WI38 (cell line): ENCODE data around the gene TRIM69.

Experiments
- H3K4me3 ChIP-seq: 2 replicates; pipeline ENCODE4 v1.5.1; 2011; ENCODE audit warnings: low read depth, mild to moderate bottlenecking, control low read depth, low read length
- TF ChIP-seq, protein P1 (sequence below): IDR thresholded peaks from 2 replicates; pipeline ENCODE4 v1.5.1; 2012; ENCODE audit warnings: low read depth, mild to moderate bottlenecking, control low read depth, low read length

The TRIM69 gene

GRCh38 chr15:44712346-44713005 lies 23.9 kb upstream of the TRIM69 start:
- TF ChIP-seq, protein P1, sequence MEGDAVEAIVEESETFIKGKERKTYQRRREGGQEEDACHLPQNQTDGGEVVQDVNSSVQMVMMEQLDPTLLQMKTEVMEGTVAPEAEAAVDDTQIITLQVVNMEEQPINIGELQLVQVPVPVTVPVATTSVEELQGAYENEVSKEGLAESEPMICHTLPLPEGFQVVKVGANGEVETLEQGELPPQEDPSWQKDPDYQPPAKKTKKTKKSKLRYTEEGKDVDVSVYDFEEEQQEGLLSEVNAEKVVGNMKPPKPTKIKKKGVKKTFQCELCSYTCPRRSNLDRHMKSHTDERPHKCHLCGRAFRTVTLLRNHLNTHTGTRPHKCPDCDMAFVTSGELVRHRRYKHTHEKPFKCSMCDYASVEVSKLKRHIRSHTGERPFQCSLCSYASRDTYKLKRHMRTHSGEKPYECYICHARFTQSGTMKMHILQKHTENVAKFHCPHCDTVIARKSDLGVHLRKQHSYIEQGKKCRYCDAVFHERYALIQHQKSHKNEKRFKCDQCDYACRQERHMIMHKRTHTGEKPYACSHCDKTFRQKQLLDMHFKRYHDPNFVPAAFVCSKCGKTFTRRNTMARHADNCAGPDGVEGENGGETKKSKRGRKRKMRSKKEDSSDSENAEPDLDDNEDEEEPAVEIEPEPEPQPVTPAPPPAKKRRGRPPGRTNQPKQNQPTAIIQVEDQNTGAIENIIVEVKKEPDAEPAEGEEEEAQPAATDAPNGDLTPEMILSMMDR: no peak
- H3K4me3 ChIP-seq: peak overlapping the region; percentile 97

DNA sequence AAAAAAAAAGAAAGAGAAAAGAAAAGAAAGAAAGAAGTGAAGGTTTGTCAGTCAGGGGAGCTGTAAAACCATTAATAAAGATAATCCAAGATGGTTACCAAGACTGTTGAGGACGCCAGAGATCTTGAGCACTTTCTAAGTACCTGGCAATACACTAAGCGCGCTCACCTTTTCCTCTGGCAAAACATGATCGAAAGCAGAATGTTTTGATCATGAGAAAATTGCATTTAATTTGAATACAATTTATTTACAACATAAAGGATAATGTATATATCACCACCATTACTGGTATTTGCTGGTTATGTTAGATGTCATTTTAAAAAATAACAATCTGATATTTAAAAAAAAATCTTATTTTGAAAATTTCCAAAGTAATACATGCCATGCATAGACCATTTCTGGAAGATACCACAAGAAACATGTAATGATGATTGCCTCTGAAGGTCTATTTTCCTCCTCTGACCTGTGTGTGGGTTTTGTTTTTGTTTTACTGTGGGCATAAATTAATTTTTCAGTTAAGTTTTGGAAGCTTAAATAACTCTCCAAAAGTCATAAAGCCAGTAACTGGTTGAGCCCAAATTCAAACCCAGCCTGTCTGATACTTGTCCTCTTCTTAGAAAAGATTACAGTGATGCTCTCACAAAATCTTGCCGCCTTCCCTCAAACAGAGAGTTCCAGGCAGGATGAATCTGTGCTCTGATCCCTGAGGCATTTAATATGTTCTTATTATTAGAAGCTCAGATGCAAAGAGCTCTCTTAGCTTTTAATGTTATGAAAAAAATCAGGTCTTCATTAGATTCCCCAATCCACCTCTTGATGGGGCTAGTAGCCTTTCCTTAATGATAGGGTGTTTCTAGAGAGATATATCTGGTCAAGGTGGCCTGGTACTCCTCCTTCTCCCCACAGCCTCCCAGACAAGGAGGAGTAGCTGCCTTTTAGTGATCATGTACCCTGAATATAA lies 23.0 kb upstream of the TRIM69 start:
- TF ChIP-seq, protein P1: no peak
- peak overlapping the region; percentile 97 for H3K4me3 ChIP-seq

- TF ChIP-seq, protein P1: no peak
- H3K4me3 ChIP-seq: no peak overlapping the region
Observed at GRCh38 chr15:44715142-44715796, 21.1 kb upstream of the TRIM69 start.

- no peak overlapping the region for H3K4me3 ChIP-seq
- TF ChIP-seq, protein P1: no peak
Observed at GRCh38 chr15:44715797-44716334, 20.5 kb upstream of the TRIM69 start.

DNA sequence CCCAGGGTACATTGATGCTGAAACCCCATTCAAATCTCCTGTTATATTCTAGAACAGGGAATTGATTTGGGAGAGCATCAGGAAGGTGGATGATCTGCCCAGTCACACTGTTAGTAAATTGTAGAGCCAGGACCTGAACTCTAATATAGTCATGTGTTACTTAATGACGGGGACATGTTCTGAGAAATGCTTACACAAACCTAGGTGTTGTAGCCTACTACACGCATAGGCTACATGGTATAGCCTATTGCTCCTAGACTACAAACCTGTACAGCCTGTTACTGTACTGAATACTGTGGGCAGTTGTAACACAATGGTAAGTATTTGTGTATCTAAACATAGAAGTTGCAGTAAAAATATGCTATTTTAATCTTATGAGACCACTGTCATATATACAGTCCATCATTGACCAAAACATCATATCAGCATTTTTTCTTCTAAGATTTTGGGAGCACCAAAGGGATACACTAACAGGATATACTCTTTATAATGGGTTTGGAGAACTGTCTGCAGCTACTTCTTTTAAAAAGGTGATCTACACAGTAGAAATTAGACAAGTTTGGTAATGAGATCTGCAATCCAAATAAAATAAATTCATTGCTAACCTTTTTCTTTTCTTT lies 19.2 kb upstream of the TRIM69 start:
- H3K4me3 ChIP-seq: no peak overlapping the region
- TF ChIP-seq, protein P1: no peak

GRCh38 chr15:44718180-44718926 lies 18.0 kb upstream of the TRIM69 start:
- H3K4me3 ChIP-seq: no peak overlapping the region
- TF ChIP-seq, protein P1: no peak
